HG03039 (cell line): ENCODE results near the gene B3GAT3.
A peak's percentile ranks its signal among the peaks of the same experiment; 100 is the strongest.
"Not testable (repeated sequence)": the region's sequence is repeated elsewhere in the genome, so short reads cannot be mapped to it uniquely, and the experiment has no call there.

Experiments
- ATAC-seq: cut with Tn5 transposase; IDR thresholded peaks from one replicate; pipeline ENCODE4 v1.9.1; 2021; ENCODE audit warnings: mild to moderate bottlenecking, moderate library complexity; ENCODE audit not compliant: unreplicated experiment

The B3GAT3 gene

DNA sequence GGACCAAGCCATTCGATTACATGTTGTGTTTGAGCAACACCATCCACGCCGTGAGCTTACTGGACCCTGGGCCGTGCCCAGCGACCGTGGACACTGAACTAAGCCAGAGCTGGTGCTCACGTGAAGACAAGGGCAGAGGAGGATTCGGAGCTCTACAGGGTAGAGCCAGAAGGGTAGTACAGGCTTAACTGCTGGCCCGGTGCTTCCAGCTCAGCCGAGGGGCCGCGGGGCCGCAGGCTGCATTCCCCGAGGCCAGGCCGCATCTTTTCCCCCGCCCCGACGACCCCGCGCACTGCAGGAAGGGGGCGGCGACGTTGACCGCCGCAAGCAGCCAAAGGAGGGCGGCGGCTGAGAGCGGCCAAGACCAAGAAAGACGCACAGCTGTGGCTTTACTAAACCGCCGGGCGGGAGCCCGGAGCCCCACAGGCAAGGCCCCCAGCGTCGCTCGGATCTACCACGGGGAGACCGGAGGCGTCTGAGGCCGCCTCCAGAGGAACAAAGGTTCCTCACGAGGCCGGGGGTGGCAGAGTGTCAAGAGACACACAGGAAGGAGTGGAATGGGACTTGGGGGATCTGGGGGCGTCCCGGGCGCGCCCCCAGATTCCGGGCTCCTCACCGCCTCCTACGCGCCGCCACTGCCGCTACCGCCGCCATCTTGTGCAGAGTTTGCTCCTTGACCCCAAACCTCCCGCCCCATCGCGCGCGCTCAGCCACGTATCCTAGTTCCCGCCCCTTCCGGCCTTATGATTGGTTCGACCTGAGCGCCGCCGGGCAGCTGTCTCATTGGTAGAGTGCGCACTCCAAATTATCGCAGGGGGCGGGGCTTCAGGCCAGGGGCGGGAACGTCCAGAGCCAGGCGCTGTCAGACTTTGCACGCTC is 24.4 kb upstream of the B3GAT3 start, which contains the start of gene GANAB:
Gene GANAB (minus strand): TSS at position 668 of the 879 bp plus-strand sequence. CDS start 14 bp downstream, at position 654.
- peak; percentile 83 for ATAC-seq

DNA sequence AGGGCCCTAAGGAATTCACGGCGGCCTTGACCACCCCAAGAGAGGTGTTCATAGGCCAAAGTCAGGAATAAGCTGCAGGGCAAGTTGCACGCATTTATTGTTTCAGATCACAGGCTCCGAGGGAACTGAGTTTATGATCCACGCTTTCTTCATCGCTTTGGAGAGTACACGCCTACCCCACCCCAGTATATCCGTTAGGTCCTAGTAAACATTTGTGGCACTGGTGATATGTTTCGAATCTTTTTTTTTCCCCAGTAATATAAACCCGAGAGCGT is 23.8 kb upstream of the B3GAT3 start:
- no peak for ATAC-seq

DNA sequence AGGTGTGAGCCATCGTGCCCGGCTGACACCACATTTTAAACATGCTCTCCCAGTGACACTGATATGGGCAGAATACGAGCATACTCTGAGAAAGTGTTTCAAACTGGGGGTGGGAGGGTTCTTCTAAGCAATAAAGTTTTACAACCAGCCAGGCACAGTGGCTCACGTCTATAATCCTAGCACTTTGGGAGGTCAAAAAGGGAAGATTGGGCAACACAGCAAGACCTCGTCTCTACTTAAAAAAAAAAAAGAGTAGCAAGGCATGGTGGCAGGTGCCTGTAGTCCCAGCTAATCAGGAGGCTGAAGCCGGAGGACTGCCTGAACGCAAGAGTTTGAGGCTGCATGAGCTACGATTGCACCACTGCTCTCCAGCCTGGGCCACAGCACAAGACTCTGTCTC is 22.4 kb upstream of the B3GAT3 start:
- ATAC-seq, result no peak

DNA sequence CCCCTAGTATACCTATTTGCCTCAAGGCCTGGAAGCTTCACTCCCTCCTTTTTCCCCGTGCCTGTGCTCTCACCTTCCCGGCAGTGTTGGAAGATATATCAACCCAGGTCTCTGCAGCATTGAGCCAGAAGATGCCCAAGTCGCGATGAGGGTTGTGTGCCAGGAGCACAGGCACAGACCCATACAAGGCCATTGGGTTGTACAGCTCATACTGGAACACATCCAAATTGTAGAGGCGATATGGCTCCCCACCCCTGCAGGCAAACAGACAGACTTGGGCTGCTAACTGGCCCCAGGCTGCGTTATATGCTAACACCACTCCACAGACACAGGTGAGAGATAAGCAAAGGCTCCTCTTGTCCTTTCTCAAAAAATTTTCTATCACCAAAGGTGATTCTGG is 10.7 kb upstream of the B3GAT3 start:
- no peak for ATAC-seq

DNA sequence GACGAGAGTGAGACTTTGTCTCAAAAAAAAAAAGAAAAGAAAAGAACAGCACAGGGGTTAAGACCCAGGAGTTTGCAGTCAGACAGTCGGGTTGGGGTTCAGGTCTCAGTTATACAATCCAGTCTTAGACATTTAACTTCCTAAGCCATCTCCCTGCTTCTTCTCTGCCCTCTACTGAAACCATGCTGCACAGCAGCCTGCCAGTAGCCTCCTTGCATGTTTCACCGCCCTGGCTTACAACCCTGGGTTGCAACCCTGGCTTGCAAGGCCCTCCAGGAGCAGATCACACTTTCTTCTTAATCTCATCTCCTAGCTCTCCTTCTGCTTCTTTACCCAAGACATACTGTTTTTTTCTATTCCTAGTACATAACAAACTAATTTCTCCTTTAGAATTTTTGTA is 5.9 kb upstream of the B3GAT3 start:
- ATAC-seq, result no peak

- ATAC-seq, result no peak
Observed at GRCh38 chr11:62622476-62623089, 797 bp upstream of the B3GAT3 start.

DNA sequence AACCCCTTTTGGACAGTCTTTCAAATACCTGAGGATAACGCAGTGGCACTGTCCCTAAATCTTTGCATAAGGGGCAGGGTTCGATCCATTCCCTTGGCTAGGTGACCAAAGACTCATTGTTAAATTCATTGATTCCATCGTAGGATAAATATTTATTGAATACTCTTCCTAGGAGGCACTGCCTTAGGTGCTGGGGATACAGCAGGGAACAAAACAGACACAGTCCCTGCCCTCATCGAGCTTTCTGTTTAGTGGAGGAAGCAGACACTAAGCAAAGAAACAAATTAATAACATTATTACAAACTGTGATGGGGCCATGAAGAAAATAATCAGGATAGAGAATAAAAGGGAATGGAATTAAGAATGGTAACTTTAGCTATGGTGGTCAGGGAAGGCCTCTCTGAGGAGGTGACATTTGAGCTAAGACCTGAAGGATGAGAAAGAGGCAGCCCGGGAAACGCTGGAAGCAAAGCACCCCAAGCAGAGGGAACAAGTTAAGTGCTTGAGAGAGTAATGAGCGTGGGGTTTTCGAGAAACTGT is 689 bp downstream of the B3GAT3 start:
- ATAC-seq, result no peak

- ATAC-seq, result not testable (repeated sequence)
Observed at GRCh38 chr11:62616957-62617356, 4.8 kb downstream of the B3GAT3 start.

DNA sequence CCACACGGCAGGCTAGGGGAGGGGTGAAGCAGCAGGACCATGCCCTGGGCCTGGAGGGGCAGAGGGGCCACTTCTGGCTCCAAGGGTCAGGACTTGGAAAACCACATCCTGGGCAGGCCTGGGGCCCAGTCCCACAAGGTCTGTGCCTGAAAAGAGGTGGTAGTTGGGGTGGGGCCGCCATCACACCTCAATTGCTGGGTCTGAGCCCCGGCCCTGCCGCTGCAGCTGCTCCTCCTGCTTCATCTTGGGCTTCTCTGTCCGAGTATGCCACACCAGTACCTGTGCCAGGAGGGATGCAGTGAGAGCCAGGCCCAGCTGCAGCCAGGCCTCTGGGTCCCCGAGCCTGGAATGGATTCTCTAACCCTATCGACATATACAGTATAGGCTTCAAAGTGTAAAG is 6.3 kb downstream of the B3GAT3 start:
- no peak for ATAC-seq

GRCh38 chr11:62614275-62614674 is 7.5 kb downstream of the B3GAT3 start:
- ATAC-seq, result no peak

- no peak for ATAC-seq
Observed at GRCh38 chr11:62613291-62613778, 8.5 kb downstream of the B3GAT3 start.

DNA sequence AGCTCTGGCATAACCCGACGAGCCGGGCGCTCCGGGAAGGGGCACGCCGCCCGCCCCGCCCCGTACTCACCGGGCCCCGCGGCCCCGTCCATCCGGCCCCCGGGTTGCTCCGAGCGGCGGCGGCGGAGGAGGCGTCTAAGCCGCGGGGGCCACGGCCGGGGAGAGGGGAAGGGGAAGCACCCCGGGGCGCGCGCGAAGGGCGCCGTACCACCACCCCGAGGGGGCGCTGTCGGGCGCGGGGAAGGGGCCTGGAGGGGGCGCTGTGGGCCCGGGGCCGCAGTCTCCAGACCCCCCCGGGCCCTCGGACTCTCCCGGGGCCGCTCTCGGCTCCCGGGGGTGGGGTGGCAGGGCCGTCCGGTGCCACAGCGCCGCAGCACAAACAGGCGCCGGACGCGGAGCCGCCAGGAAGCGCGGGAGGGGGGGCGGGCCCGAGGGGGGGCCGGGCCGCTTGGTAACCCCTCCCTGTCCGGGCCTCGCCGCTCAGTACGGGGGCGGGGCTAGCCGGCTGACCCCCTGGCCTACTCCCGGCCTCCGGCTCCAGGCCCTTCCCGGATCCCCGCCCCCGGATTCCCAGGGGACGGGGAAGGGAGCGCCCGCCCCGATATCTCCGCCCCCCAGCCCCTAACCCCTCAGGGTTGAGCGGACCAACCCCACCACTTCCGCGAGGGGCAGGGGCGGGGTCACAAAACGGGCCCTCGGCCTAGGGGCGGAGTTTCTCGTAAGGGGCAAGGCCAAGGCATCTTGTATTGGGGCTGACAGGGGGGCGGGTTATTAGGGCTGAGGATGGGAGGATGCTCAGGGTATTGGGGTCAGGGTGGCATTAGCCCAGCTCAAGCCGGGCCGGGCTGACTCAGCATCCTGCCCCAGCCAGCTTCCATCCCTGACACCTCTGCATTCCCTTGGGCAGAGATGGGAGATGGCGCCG is 9.2 kb downstream of the B3GAT3 start, which contains the start of the genes EML3 and ROM1:
Gene EML3 (minus strand): TSS at position 410 of the 925 bp plus-strand sequence. CDS start 318 bp downstream, at position 92.
Gene ROM1 (plus strand): TSS at position 892 of the 925 bp plus-strand sequence. CDS start 25 bp downstream, at position 917.
- peak; percentile 56 for ATAC-seq

- ATAC-seq, result no peak
Observed at GRCh38 chr11:62611705-62612365, 10.0 kb downstream of the B3GAT3 start.

- no peak for ATAC-seq
Observed at GRCh38 chr11:62610814-62611704, 10.7 kb downstream of the B3GAT3 start.

DNA sequence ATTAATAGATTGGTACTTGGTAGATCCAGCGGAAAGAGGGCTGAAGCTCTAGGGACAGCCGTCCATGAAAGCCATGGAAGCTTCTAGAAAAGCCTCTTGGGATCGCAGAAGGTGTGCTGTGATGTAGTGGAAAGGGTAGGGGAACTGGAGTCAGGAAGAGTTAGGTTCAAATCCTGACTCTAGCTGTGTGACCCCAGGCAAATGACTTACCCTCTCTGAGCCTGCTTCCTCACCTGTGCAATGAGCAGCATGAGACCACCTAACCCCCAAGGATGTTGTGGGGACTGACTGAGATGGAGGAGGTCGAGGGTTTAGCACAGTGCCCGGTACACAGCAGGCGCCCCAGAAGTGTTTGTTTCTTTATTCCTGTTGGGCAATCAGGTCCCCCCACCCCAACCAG is 11.4 kb downstream of the B3GAT3 start:
- ATAC-seq, result no peak

- no peak for ATAC-seq
Observed at GRCh38 chr11:62608776-62609175, 13.0 kb downstream of the B3GAT3 start.

DNA sequence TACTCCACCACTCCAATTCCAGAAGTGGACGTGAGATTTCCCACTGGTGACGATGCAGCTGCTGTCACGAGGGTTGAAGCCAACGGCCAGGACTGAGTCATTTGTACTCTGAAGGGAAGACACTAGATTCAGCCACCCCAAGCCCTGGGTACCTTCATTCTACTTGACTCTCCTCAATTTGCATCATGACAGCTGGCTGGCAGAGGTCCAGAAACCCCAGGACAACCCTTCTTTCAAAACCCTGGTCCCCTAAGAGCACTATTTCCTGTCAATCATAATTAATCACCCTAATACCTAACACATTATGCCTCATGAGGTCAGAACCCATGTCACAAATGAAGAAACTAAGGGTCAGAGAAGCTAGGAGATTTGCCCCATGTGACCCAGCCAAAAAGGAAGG is 14.1 kb downstream of the B3GAT3 start:
- no peak for ATAC-seq

GRCh38 chr11:62605902-62606301 is 15.9 kb downstream of the B3GAT3 start:
- no peak for ATAC-seq

DNA sequence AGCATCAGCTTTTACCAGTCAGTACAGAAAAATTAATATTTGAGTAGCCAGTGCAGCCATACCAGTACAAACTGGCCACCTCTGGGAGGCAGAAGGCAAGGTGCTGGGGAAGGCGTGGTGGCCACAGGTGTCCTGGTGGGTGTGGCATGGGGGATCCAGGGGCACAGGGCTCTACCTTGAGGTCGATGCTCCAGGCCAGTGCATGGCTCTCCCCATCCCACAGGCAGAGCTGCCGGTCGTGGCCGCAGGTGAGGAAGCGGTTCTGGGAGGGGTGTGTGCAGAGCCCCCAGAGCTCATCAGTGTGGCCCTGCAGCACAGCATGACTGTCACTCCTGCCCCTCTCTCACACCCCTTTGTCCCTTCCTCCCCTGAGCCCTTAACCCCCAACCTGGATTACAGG is 16.3 kb downstream of the B3GAT3 start:
- no peak for ATAC-seq
